ENCODE measurements around the gene PSD. TPM values are rescaled to one million over a fixed set of nuclear protein-coding genes. Genes with fewer than 3 reads are reported as not detected.

The PSD gene
- total and polyA plus RNA-seq, 9 of the 15 experiments (the other 6 are each of a cell fraction or from before 2014, with no cell fraction given) = 0.11 to 1.7 (median 0.54) TPM; not detected in 2

GRCh38 chr10:102461187-102462054 lies 42.8 kb upstream of the PSD start (continued):
- TF ChIP-seq MNT (conservative IDR thresholded peaks at IDR 0.05) = peak; percentile 67 to 73; a peak in 3 of 4 replicates
- peak; percentile 50 for TF ChIP-seq POLR2B (IDR thresholded peaks at IDR 0.05; ENCODE audit: low read depth, partially characterized antibody)
- peak; percentile 65; the same call in 1 of the 2 replicates for TF ChIP-seq TOE1 (IDR thresholded peaks at IDR 0.05; ENCODE audit: borderline replicate concordance)
- no peak for TF ChIP-seq TOE1 (CRISPR knock-in tag; IDR thresholded peaks at IDR 0.05; ENCODE audit: borderline replicate concordance, low read depth)
- peak; percentile 56 for TF ChIP-seq CCNT2 (IDR thresholded peaks at IDR 0.05; ENCODE audit: borderline replicate concordance, extremely low read depth, insufficient read length, low read depth, low read length)
- peak; percentile 81 for TF ChIP-seq L3MBTL2 (IDR thresholded peaks at IDR 0.05)
- peak; percentile 20 for TF ChIP-seq TAF1 (IDR thresholded peaks at IDR 0.05; ENCODE audit: control insufficient read depth, extremely low read depth, insufficient read depth, low read length, severe bottlenecking)
- peak; percentile 23; the same call in 1 of the 2 replicates for TF ChIP-seq MTA3 (IDR thresholded peaks at IDR 0.05; ENCODE audit: borderline replicate concordance)
- peak; percentile 56 for TF ChIP-seq SP1 (CRISPR knock-in tag; IDR thresholded peaks at IDR 0.05)
- TF ChIP-seq SLC30A9 (CRISPR knock-in tag; IDR thresholded peaks at IDR 0.05) = no peak
- TF ChIP-seq HOMEZ (CRISPR knock-in tag; IDR thresholded peaks at IDR 0.05) = no peak
- TF ChIP-seq FOSL1 (tag; conservative IDR thresholded peaks at IDR 0.05) = 0 out of 2 replicates have a peak, but pooled peaks have one; percentile 33
- TF ChIP-seq MLLT1 (IDR thresholded peaks at IDR 0.05) = 0 out of 4 replicates have a peak, but pooled peaks of 1 of the 2 experiments have one; percentile 27
- peak; percentile 37 for TF ChIP-seq KDM5B (IDR thresholded peaks at IDR 0.05; ENCODE audit: insufficient replicate concordance, low read depth, low read length)
- TF ChIP-seq FOS (IDR thresholded peaks at IDR 0.05; ENCODE audit: extremely low read depth, insufficient read length) = peak; percentile 11
- no peak for TF ChIP-seq CAMTA2 (CRISPR knock-in tag; conservative IDR thresholded peaks at IDR 0.05)
